Prostate gland (tissue), 2 donors: ENCODE measurements around the gene TMTC1. TPM values are rescaled to one million over a fixed set of nuclear protein-coding genes. Genes with fewer than 3 reads are reported as not detected.

Experiments used
- DNase-seq: peaks from one replicate; pipeline ENCODE4 v3.0.0-alpha.2; 2019; ENCODE audit warnings: low spot score
- H3K27ac ChIP-seq, 2 donors: fragments of 200-600 bp; sonication (generic); 2 replicates each; pipeline ENCODE4 v1.5.1; 2017 to 2019
- H3K27me3 ChIP-seq: fragments of 200-600 bp; sonication (generic); replicated peaks from 2 replicates; pipeline ENCODE4 v1.5.1; 2019; ENCODE audit not compliant: insufficient read depth
- H3K36me3 ChIP-seq, 2 donors: fragments of 200-600 bp; sonication (generic); 1 replicate in 1 of 2; 2 replicates in 1 of 2; pipeline versions ENCODE4 v1.5.1 to v1.8.1; 2017 to 2019
- H3K4me1 ChIP-seq: fragments of 200-600 bp; sonication (generic); replicated peaks from 2 replicates; pipeline ENCODE4 v1.5.1; 2019
- H3K4me3 ChIP-seq, 2 donors: fragments of 200-600 bp; sonication (generic); 2 replicates each; pipeline ENCODE4 v1.5.1; 2017 to 2019
- H3K9me3 ChIP-seq: fragments of 200-600 bp; sonication (generic); 2 replicates; pipeline ENCODE4 v1.5.1; 2017
- CTCF ChIP-seq, 4 experiments: fragments of 200-600 bp in 2 of 4; fragments of 450-650 bp in 2 of 4; sonication (generic) in 2 of 4; IDR thresholded peaks; 1 replicate in 3 of 4; 2 replicates in 1 of 4; pipeline ENCODE4 v1.5.1; 2016 to 2019; ENCODE audit warnings: antibody characterized with exemption in 4 of 4, mild to moderate bottlenecking in 2 of 4, moderate library complexity in 2 of 4
- POLR2A ChIP-seq: fragments of 450-650 bp; IDR thresholded peaks from one replicate; pipeline ENCODE4 v1.6.1; 2016; ENCODE audit warnings: antibody characterized with exemption, mild to moderate bottlenecking
- POLR2AphosphoS5 ChIP-seq: sonication (generic); formaldehyde crosslinking; IDR thresholded peaks from one replicate; pipeline ENCODE4 v1.6.1; 2017; ENCODE audit warnings: antibody characterized with exemption
- WGBS: methylation state at CpG from one replicate; pipeline ENCODE4 v1.1.5; 2018; 5-methylcytosine and 5-hydroxymethylcytosine counted together
- intact Hi-C: fragments of 100-400 bp; cut with DNase I; formaldehyde crosslinking; loops from one replicate; pipeline ENCODE4 v1.14.2; 2022
- total RNA-seq, 2 donors: library from RNA; depleted of rRNA; stranded (reverse); fragments of >200 nt; gene quantifications; one replicate each; pipeline ENCODE4 v1.1.0, GENCODE V29; 2016

The TMTC1 gene
- total RNA-seq, 2 donors from 2014 or later, result 12.9 to 25.2 TPM

- Histone ChIP-seq H3K9me3 (no peaks in the 10 kb centered on the region), H3K27me3 (no peaks in the 10 kb centered on the region), H3K27ac (no peak overlapping the region), H3K4me1 (no peaks in the 10 kb centered on the region), H3K36me3 (no peaks in the 10 kb centered on the region), H3K4me3 (no peak overlapping the region)
- intact Hi-C loops, result no loop called here
- DNase-seq, result no peak
- WGBS, result 42% methylated on average over 2 of the region's 2 CpGs
- TF ChIP-seq POLR2AphosphoS5 (no peak), POLR2A (no peak), CTCF (IDR thresholded peaks at IDR 0.05) (no peak)
Observed at GRCh38 chr12:29460082-29460481, 323.7 kb downstream of the TMTC1 start.

DNA sequence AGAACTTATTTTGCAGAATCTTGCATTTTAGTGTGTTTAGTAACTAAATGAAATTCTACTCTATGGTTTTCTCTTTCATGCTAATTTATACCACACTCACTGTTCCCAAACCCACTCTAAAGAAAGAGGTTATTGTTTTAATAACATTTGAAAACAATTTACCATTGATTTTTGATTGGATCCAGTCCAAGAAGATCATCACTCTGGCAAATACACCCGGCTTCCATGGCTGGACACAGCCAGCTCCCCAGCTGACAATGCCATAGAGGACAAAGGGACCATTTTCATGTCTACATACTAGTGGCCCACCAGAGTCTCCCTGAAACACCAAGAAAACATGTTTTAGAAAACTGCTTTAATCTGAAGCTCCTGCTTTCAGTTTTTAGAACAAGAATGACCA is 328.7 kb downstream of the TMTC1 start:
- TF ChIP-seq POLR2AphosphoS5 (no peak), CTCF (IDR thresholded peaks at IDR 0.05) (no peak)
- Histone ChIP-seq H3K27ac (no peak overlapping the region), H3K36me3 (no peaks in the 10 kb centered on the region), H3K9me3 (no peaks in the 10 kb centered on the region), H3K4me1 (no peaks in the 10 kb centered on the region), H3K4me3 (no peak overlapping the region), H3K27me3 (no peaks in the 10 kb centered on the region)
- 39% methylated on average over 1 of the region's 1 CpG for WGBS
- no peak for DNase-seq
- intact Hi-C loops, result no loop called here

DNA sequence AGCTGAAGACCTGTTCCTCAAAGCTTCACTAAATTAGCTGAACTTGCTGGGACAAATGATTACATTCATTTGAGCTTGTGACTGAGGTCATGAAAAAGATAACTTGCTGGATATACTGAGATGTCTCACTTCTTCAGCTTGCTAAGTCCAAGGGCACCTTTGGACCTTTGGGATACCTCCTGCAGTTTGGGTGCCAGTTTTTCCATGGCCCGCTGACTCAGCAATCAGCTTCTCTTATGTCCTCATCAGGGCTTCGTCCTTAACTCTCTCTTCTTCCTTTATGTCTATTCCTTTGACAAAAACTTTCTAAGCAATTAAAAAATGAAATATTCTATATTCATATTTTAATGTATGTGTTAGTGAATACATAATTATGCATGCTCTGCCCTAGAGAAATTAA is 331.9 kb downstream of the TMTC1 start:
- no peak for DNase-seq
- WGBS, result 93% methylated on average over 2 of the region's 2 CpGs
- TF ChIP-seq POLR2AphosphoS5 (no peak), POLR2A (no peak), CTCF (IDR thresholded peaks at IDR 0.05) (no peak)
- Histone ChIP-seq H3K27me3 (no peaks in the 10 kb centered on the region), H3K36me3 (no peaks in the 10 kb centered on the region), H3K27ac (no peak overlapping the region), H3K9me3 (no peaks in the 10 kb centered on the region), H3K4me3 (no peak overlapping the region), H3K4me1 (no peaks in the 10 kb centered on the region)
- intact Hi-C loops, result no loop called here
